Measurements from ENCODE around the gene HOXB13.

The HOXB13 gene

DNA sequence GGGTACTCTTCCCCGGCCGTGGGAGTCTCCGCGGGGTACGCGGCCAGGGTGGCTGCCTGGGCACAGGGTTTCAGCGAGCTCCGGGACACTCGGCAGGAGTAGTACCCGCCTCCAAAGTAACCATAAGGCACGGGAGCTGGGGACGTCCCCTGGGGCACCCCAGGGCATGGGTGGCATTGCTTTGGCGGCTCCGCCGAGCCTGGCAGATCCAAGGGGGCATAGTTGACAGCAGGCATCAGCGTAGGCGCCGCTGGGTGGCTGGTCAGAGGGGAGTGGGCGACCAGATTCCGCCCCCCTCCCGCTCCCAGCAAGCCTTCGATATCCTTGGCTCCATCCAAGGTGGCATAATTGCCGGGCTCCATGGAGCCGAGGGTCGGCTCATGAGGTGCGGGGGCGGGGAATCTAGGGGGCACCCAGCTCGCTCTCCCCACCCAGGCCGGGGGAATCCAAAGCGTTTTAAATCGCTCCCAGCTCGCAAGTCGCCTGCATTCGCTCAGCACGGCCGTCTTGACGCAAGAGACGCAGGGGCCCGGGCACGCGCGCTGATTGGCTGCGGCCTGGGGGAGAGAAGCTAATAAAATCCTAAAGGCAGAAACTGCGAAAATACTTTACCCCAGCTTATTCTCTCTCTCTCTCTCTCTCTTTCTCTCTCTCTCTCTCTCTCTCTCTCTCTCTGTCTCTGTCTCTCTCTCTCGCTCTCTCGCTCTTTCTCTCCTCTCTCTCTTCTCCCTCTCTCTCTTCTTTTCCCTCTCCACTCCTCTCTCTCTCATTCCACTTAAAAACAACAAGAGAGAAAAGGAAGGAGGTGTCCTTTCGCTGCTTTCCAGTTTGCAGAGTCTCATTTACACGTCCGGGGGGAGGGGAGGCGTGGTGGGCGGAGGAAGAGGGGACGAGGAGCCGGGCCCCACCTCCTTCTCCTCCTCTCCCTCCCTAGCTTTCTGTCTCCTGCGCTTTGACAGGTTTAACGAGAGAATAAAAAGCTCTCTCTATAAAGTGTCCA is at the start of gene HOXB13:
HOXB13 (minus strand) TSS at position 519 of the 1,000 bp plus-strand sequence; CDS start at position 362, 157 bp downstream.
- DNase-seq = no peak

DNA sequence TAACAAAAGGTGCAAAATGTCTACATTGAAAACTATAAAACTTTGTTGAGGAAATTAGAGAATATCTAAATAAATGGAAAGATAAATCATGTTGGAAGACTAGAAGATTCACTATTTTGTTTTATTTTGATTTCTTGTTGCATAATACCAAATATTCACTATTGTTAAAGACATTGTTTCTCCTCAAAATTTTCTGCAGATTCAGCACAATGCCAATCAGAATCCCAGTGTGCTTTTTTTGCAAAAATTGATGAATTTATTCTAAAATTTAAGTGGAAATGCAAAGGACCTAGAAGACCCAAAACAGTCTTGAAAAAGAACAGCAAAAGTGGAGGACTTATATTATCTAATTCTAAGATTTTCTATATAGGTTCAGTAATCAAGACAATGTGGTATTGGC is 48.1 kb upstream of the HOXB13 start:
- no peak for DNase-seq

DNA sequence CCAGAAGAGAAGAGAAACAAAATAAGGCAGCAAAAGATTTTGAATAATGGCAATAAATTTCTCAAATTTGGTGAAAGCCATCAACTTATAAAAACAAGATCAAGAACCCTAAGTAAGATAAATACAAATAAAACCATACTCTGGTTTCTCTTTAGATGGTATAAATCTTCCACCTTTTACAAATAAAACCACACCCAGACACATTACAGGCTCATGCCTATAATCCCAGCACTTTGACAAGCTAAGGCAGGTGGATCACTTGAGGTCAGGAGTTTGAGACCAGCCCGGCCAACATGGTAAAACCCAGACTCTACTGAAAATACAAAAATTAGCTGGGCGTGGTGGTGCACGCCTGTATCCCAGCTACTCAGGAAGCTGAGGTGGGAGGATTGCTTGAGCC is 44.7 kb upstream of the HOXB13 start:
- DNase-seq = no peak

DNA sequence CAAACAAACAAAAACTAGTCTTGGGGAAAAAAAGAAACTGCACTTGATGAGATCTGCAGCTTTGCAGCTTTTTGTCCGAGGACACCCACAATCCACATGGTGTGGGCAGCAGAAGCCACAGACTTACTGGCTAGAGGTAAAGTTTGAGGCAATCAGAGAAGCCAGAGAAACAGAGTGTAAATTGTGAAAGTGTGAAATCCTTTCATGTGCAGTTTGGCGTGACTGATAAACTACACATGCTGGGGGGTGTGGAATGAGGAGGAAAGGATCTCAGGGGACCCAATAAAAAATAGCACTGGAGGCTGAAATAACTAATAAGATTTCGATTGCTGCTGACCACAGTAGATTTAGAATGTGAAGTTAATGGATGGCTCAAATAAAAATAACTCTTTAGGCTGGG is 42.4 kb upstream of the HOXB13 start:
- no peak for DNase-seq

DNA sequence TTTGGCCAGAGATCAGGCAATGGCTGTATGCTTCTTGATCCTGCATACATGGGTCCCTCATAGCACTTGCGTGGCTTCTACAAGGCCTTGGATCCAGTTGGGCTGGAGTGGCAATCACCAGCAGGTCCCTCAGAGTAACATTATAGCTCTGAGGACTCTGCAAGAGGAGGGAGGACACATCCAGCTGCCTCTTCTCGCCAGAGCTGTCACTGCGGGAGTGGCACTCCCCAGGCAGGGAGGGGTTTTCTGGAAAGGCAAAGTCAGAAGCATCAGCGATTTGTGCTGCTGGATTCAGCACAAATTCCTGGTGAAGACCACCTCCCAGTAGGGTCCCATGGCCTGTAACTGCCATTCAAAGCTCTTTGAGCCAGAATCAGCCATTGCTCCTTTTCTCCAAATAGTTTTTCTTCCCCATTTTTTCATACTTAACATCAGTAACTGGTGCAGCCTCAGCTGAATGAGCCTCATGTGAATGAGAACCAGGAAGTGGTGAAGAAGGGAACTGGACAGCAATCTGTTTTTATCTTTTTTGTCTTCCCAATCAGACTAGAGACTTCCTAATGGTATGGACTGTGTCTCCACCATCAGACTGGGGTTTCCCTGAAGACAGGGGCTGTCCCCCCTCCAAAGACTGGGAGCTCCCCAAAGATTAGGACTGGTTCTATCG is 40.6 kb upstream of the HOXB13 start:
- no peak for DNase-seq

DNA sequence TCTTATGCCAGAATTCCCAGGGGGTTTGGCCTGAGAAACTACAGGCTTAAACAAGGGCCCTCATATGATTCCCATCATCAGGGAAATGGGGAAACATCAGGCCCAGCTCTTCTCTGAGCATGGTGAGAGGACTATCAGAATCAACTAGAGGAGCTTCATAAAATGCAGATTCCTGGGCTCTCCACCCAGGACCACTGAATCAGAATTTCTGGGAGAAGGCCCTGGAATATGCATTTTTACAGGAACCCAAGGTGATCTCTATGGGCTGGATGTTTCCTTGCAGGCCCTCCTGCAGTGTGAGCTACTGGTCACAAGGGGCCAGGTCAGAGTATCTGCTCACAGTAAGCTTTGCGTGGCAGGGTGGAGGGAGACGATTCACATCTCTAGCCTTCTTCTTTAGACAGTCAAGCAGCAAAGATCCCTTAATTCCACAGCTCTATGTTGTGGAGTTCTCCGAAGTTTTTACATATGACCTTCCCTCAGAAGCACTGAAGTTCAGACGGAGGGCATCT is 38.8 kb upstream of the HOXB13 start:
- no peak for DNase-seq

DNA sequence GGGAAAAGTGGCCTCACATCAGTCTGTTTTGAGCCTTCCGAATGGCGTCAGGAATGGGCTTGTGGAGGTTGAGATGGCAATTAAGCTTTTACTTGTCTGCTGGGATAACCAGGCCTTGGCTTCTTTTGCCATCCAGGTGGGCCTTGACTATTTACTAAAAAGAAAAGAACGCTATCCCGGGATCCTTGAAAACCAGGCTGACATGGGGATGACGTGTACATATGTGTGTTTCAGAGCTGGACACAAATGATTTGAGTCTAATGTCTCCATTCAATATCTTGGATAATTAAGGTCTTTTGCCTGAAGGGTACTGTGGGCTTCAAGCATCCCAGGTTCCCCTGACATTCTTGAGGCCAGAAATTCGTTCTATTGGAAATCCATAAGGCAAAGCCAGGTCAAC is 32.6 kb upstream of the HOXB13 start:
- no peak for DNase-seq

DNA sequence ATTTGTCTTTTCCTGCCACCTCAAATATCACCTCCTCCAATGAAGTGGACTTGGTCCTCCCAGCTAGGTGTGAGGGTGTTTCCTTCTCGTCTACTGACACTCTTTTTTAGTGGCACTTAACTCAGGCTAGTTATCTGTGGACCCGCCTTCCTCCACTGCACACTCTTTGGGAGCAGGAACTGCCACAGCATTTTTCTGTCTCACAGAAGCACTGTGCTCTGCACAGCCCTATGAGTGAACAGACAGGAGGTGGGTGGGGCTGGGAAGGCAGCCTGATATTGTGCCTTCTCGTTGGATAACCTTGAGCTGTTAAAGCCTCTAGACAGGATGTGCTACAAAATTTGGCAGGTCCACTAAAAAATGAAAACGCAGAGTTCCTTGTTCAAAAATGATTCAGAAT is 31.9 kb upstream of the HOXB13 start:
- no peak for DNase-seq

DNA sequence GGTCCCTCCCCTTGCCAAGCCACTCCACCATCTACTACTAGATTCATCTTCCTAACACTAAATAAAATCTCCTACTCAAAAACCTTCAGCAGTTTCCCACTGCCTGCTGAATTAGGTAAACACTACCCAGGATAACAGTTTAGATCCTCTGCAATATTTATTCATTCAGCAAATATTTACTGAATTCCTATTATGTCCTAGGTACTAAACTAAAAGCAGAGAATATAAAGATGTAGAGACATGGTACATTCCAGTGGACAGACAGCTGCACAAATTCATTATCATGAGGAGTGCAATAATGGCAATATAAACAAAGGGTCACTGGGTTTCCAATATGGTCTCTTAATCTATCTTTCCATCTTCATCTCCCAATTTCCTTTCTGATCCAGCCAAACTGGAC is 30.7 kb upstream of the HOXB13 start:
- no peak for DNase-seq

DNA sequence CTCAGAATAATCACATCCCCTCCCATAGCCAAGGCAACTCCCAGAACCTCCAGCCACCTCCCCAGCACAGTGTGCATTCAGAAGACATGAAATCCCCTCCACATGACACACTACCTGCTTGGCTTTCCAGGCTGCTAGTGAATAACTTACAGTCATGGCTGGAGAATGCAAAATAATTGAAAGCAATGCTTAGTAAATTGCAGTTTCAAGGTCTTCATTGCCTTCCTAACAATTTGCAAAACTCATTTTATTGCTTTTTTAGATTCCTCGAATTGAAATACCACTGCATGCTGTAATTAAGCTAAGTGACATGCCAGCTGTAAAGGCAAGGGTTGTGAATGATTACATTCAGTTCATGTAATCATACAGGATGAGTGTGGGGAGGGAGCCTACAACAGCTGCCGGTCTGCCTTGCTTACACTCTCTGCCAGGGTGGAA is 29.0 kb upstream of the HOXB13 start:
- no peak for DNase-seq

DNA sequence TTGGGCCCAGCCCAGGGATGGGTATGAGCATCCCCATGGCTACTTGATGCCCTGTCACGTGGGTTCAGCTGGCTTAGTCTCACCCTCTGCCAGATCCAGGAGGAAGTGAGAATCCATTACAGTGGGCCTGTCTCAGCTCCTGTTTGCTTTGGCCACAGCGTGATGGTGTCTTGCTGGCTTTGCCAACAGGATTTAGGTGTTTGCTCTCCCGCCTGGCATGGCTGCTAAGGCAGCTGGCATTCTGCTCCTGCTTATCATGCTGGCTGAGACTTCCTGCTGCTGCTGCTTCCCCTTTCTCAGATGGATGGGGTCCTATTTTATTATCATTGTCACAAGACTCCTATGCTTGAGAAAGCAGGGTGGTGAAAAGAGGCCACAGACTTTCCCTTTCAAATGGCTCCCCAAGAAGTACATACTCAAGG is 28.3 kb upstream of the HOXB13 start:
- peak in 1 of 51 donors; percentile 0 for DNase-seq

DNA sequence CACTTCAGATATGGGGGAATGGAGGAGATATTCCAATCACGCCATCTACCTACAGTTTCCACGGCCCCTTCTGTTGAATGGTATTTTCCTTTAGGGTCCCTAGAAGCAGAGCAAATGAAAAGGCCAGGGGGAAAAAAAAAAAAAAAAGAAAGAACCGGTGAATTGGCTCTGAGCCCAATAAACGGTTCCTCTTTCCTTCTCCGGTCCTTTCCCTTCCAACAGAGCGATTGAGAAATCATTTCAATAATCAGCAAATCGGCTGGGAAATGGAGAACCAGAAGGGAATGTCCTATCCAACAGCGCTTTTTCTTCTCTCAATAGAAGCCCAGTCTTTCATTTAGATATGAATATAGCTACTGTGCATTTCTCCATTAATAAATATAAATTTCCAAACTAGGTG is 26.8 kb upstream of the HOXB13 start:
- DNase-seq = no peak

DNA sequence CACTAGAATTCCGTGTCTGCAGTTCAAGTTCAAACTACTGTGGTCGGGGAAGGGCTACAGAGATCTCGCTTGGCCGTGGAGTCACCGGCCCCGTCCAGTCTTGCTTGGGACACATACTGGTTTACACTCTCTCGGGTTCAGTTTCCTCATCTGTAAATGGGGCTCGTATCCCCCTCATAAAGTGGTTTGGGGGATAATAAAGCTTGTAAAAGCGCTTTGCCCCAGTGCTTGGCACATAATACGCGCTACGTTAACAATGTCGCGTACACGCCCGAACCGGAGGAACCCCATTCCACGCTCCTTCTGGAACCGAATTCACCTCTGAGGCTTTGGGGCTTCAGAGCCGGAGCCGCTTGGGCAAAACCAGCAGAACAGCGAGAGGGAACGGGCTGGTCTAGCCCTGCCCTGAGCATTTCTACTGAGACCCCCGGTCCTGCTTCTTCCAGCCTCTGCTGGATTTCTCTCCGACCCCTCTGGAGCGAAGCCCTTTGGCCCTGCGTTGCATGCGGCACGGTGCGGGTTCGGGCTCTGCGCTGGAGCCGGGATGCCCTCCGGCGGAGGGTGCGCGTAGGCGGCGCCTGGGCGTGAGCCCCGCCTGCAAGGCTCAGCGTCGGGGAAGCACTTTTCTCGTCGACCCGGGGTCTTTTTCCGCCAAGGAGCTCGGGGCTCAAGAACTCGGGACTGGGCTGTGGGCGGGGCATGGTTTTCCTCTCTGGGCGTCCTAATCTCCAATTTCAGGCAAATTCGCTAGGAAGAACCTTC is 26.1 kb upstream of the HOXB13 start:
- no peak for DNase-seq

DNA sequence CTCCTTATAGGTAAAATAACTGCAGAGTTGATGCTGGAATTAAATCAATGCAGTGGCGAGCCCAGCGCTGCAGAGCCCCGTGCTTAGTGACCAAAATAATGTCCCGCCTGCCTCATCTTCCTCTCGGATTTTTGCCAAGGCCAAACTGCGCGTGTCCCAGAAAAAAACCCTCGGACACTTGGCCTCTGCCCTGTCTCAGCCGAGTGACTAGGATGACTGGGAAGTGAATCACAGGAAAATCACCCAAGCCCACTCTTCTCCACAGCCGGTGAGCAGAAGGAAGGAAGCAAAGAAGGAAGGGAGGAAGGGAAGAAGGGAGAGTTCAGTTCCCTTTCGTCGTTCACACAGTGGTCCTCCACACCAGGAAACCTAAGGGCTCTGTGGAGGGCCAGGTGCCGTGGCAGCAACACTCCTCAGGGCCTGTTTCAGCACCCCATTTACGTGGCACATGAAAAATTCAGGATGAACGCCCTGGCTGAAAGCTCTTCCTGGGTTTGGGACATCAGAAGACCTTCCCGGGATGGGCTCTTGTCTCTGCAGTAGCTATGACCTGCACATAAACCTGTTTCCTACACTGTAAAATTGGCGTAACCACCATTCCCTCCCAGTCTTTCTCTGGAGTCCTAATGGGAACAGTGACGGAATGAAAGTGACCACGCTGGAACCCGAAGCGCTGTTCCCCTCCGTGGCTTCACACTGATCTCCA is 25.4 kb upstream of the HOXB13 start:
- no peak for DNase-seq

DNA sequence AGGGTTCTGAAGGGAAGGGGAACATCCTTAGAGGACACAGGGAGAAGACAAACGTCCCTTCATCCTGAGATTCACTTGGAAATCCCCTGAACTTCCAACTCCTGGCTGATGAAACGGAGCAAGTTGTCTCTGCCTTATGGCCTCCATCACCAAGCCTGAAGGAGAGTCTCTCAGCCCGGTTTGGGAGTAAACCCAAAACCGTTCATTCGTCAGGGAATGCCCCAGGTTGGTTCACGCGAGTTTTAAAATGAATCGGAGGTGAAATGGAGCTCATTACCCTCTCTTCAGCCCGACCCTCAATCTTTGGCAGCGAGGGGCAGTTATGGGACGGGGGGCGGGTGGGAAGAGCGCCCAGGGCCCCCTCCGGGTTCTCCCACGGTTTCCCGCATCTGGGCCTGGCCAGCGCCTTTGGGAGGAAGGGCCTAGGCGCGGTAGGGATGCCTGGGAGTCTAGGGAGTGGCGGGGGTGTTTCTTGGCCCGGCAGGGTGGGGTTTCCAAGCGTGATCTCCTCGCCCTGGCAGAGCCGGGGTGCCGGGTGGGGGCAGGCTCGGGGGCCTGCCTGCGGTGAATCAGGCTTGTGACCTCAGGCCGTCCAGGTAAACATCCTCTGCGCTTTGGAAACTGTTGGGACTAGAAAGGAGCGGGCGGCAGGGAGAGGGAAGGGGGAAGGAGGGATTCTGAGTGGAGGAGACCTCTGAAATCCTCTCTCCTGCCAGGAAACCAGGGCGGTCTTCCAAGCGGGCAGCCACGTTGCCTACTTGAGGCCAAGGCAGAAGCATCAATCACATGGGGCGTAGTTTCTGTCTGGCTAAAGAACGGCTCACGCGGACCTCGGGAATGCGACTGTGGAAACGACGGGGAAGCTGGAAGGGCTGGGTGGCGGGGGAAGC is 24.1 kb upstream of the HOXB13 start:
- no peak for DNase-seq

DNA sequence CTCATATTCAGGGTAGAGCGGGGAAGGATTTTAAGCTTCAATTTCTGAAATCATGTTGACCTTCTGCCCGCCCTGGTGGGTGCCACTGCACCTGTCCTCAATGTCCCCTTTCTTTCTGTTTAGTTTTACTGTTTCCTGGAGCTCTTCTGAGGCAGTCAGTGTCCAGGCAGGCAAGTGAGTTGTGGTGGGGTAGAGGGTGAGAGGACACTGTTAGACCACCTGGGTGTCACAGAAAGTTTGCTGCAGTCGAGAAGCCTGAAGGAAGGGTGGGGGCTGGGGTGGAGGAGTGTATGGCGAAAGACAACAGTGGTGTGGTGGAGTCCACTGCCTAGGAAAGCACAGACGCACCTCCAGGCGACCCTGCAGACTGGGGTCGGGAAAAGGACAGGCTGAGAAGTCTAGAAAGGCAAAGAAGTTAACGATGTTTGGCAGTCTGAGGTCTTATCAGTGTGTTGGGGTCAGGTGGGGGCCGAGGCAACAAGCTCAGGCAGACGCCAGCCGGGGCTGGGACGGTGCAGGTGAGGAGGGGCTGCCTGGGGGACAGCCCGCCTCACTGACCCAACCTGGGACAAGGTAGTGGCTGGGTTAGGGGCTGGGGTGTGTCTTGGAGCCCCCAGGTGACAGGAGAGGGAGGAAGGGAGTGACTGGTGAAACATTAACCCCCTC is 23.3 kb upstream of the HOXB13 start:
- DNase-seq = no peak

DNA sequence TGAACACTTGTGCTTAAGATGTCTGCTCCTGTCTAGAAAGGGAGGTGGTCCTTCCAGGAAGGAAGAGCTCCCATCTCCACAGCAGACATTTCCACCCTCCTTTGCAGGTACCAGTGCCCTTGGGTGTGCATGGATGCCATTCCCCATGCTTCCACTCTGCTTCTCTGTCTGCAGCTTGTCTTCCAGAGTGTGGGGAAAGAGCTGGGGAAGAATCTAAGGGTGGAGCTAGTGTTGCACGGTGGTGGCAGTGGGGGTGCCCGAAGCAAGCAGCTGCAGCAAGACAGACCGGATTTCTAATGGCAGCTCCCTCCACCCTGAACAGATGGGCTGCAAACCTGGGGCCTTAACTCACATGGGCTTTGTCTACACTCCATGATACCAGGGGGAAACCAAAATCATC is 22.6 kb upstream of the HOXB13 start:
- DNase-seq = no peak

DNA sequence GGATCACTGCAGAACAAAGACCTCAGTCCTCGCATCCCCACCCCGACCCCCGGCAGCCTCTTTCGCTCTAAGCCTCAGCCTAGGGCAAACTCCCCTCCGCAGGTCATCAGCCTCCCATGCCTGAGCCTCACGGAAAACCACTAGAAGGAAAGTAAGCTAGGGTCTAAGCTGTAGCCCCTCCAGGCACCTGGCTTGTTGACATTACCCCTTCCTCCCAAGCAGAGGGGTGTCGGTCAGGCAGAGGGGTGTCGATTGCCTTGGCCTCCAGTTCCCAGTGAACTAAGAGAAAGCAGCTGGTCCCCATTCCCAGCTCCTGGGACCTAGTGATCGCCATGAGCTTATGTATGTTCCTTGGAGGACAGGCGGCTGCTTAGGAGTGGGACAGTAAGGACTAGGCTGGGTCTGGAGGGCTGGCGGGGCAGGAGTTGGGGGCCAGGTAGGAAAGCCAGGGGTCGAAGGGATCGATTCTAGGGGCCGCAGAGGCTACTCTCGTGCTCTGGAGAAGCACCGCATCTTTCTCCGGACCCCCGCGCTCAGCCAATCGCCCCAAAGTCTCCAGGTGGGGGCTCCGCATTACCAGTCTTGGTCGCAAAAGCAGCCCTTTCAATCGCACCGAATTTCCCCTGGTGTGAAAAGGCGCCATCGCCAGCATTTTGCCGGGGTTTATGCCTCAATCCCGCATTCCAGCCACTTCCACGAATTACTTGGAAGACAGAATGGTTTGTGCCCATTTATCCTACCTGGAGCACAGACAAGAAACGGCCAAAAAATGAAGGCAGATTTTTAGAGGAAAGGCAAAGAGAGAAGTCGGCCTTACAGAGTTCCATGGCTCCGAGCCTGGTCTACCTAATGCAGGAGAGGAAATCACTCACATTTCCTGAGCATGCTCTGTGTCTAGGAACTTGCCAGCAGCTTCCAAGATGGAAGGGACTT is 21.3 kb upstream of the HOXB13 start:
- DNase-seq = no peak
